Stomach smooth muscle (tissue), 2 donors: ENCODE data around the gene HRH2.

Source experiments
- H3K27ac ChIP-seq: one replicate; pipeline ENCODE4 v1.7.0; 2013; ENCODE audit warnings: mild to moderate bottlenecking, low read length, inconsistent platforms
- H3K27me3 ChIP-seq, 2 donors: one replicate each; pipeline ENCODE4 v1.7.0; 2013; ENCODE audit warnings: low read length in 2 of 2; ENCODE audit not compliant: insufficient read depth in 2 of 2, control insufficient read depth in 1 of 2
- H3K36me3 ChIP-seq, 2 donors: one replicate each; pipeline ENCODE4 v1.7.0; 2013; ENCODE audit warnings: low read length in 2 of 2; ENCODE audit not compliant: control insufficient read depth in 2 of 2, insufficient read depth in 2 of 2
- H3K4me1 ChIP-seq: one replicate; pipeline ENCODE4 v1.7.0; 2013; ENCODE audit warnings: low read length; ENCODE audit not compliant: control insufficient read depth, insufficient read depth
- H3K4me3 ChIP-seq, 2 donors: one replicate each; pipeline ENCODE4 v1.7.0; 2013; ENCODE audit warnings: low read length in 2 of 2
- H3K9ac ChIP-seq, 2 donors: one replicate each; pipeline ENCODE4 v1.7.0; 2013; ENCODE audit warnings: low read length in 2 of 2, mild to moderate bottlenecking in 1 of 2
- H3K9me3 ChIP-seq, 2 donors: one replicate each; pipeline ENCODE4 v1.7.0; 2013; ENCODE audit warnings: low read length in 2 of 2; ENCODE audit not compliant: control insufficient read depth in 2 of 2
- donor health status: healthy.
- donor health status: Pancreatic carcinoma.

The HRH2 gene

GRCh38 chr5:175685701-175686350 is 28.0 kb downstream of the HRH2 start:
- H3K4me3 ChIP-seq: no peak overlapping the region
- peaks cover 2% of the 10 kb centered on the region for H3K4me1 ChIP-seq
- peaks cover 2 to 5% of the 10 kb centered on the region in 2 donors for H3K9me3 ChIP-seq
- peaks cover 7 to 8% of the 10 kb centered on the region in 2 donors for H3K27me3 ChIP-seq
- no peaks in the 10 kb centered on the region for H3K36me3 ChIP-seq
- no peak overlapping the region for H3K9ac ChIP-seq
- no peak overlapping the region for H3K27ac ChIP-seq

GRCh38 chr5:175686396-175686795 is 28.5 kb downstream of the HRH2 start:
- H3K4me1 ChIP-seq: peaks cover 2% of the 10 kb centered on the region
- no peak overlapping the region for H3K4me3 ChIP-seq
- H3K36me3 ChIP-seq: no peaks in the 10 kb centered on the region
- peaks cover 7 to 8% of the 10 kb centered on the region in 2 donors for H3K27me3 ChIP-seq
- peaks cover 2 to 5% of the 10 kb centered on the region in 2 donors for H3K9me3 ChIP-seq
- H3K9ac ChIP-seq: no peak overlapping the region
- H3K27ac ChIP-seq: no peak overlapping the region

- H3K9ac ChIP-seq: no peak overlapping the region
- H3K27me3 ChIP-seq: peaks cover 7 to 8% of the 10 kb centered on the region in 2 donors
- no peak overlapping the region for H3K27ac ChIP-seq
- no peaks in the 10 kb centered on the region for H3K36me3 ChIP-seq
- peaks cover 2% of the 10 kb centered on the region for H3K4me1 ChIP-seq
- peaks cover 2 to 5% of the 10 kb centered on the region in 2 donors for H3K9me3 ChIP-seq
- no peak overlapping the region for H3K4me3 ChIP-seq
These were observed 29.0 kb downstream of the HRH2 start for GRCh38 chr5:175686826-175687225.

GRCh38 chr5:175687231-175687701 is 29.4 kb downstream of the HRH2 start:
- no peak overlapping the region for H3K4me3 ChIP-seq
- H3K9ac ChIP-seq: no peak overlapping the region
- no peak overlapping the region for H3K27ac ChIP-seq
- H3K4me1 ChIP-seq: no peaks in the 10 kb centered on the region
- H3K27me3 ChIP-seq: peaks cover 7 to 8% of the 10 kb centered on the region in 2 donors
- H3K36me3 ChIP-seq: no peaks in the 10 kb centered on the region
- H3K9me3 ChIP-seq: peaks cover 2 to 5% of the 10 kb centered on the region in 2 donors

- H3K4me3 ChIP-seq: no peak overlapping the region
- H3K27ac ChIP-seq: no peak overlapping the region
- peaks cover 7 to 9% of the 10 kb centered on the region in 2 donors for H3K27me3 ChIP-seq
- H3K9me3 ChIP-seq: peaks cover 2 to 5% of the 10 kb centered on the region in 2 donors
- H3K36me3 ChIP-seq: no peaks in the 10 kb centered on the region
- H3K4me1 ChIP-seq: peaks cover 7% of the 10 kb centered on the region
- no peak overlapping the region for H3K9ac ChIP-seq
These were observed 30.7 kb downstream of the HRH2 start for GRCh38 chr5:175688352-175689146.

GRCh38 chr5:175689147-175689991 is 31.5 kb downstream of the HRH2 start:
- Histone ChIP-seq H3K36me3 (no peaks in the 10 kb centered on the region), H3K4me1 (peaks cover 7% of the 10 kb centered on the region), H3K9ac (no peak overlapping the region), H3K27ac (no peak overlapping the region), H3K9me3 (peaks cover 2 to 5% of the 10 kb centered on the region in 2 donors), H3K27me3 (peaks cover 7 to 9% of the 10 kb centered on the region in 2 donors), H3K4me3 (no peak overlapping the region)

GRCh38 chr5:175690025-175690424 is 32.2 kb downstream of the HRH2 start:
- no peak overlapping the region for H3K9ac ChIP-seq
- H3K27ac ChIP-seq: no peak overlapping the region
- H3K36me3 ChIP-seq: no peaks in the 10 kb centered on the region
- H3K27me3 ChIP-seq: peaks cover 7 to 9% of the 10 kb centered on the region in 2 donors
- H3K4me1 ChIP-seq: peaks cover 7% of the 10 kb centered on the region
- H3K9me3 ChIP-seq: peaks cover 1 to 5% of the 10 kb centered on the region in 2 donors
- H3K4me3 ChIP-seq: no peak overlapping the region

GRCh38 chr5:175690586-175690985 is 32.7 kb downstream of the HRH2 start:
- no peak overlapping the region for H3K27ac ChIP-seq
- no peak overlapping the region for H3K4me3 ChIP-seq
- H3K27me3 ChIP-seq: peaks cover 7 to 11% of the 10 kb centered on the region in 2 donors
- H3K9ac ChIP-seq: no peak overlapping the region
- peaks cover 7% of the 10 kb centered on the region for H3K4me1 ChIP-seq
- peaks cover 0 to 5% of the 10 kb centered on the region in 2 donors for H3K9me3 ChIP-seq
- H3K36me3 ChIP-seq: no peaks in the 10 kb centered on the region

GRCh38 chr5:175691761-175692160 is 33.9 kb downstream of the HRH2 start:
- Histone ChIP-seq H3K9ac (no peak overlapping the region), H3K4me1 (peaks cover 7% of the 10 kb centered on the region), H3K27me3 (peaks cover 7% of the 10 kb centered on the region in 2 donors), H3K9me3 (peaks cover 0 to 5% of the 10 kb centered on the region in 2 donors), H3K4me3 (no peak overlapping the region), H3K27ac (no peak overlapping the region), H3K36me3 (no peaks in the 10 kb centered on the region)

- Histone ChIP-seq H3K9ac (no peak overlapping the region), H3K36me3 (no peaks in the 10 kb centered on the region), H3K27me3 (peaks cover 3 to 5% of the 10 kb centered on the region in 2 donors), H3K27ac (no peak overlapping the region), H3K4me1 (peaks cover 7% of the 10 kb centered on the region), H3K4me3 (no peak overlapping the region), H3K9me3 (peaks cover 0 to 5% of the 10 kb centered on the region in 2 donors)
These were observed 34.5 kb downstream of the HRH2 start for GRCh38 chr5:175692235-175692995.
